ENCODE measurements around the gene AQP4.

The AQP4 gene

GRCh38 chr18:26853401-26853800 is 12.1 kb downstream of the AQP4 start:
- Histone ChIP-seq H3K4me3 (ENCODE audit: low read depth in 1 of 5, low read length in 5 of 5) (no peak overlapping the region), H3K9ac (ENCODE audit: low read length in 5 of 5) (no peak overlapping the region), H3K4me1 (ENCODE audit: control insufficient read depth in 5 of 5, insufficient read depth in 5 of 5, low read length in 5 of 5) (no peaks in the 10 kb centered on the region), H3K27ac (ENCODE audit: low read depth, low read length) (no peak overlapping the region), H3K27me3 (ENCODE audit: control insufficient read depth in 5 of 5, insufficient read depth in 4 of 5, low read length in 5 of 5) (no peaks in the 10 kb centered on the region), H3K9me3 (ENCODE audit: control insufficient read depth in 5 of 5, low read length in 5 of 5) (peaks cover 0 to 6% (median 3%) of the 10 kb centered on the region in 5 donors), H3K36me3 (ENCODE audit: control insufficient read depth in 5 of 5, insufficient read depth in 5 of 5, low read length in 5 of 5) (no peaks in the 10 kb centered on the region)

- Histone ChIP-seq H3K9ac (ENCODE audit: low read length in 5 of 5) (no peak overlapping the region), H3K36me3 (ENCODE audit: control insufficient read depth in 5 of 5, insufficient read depth in 5 of 5, low read length in 5 of 5) (no peaks in the 10 kb centered on the region), H3K27me3 (ENCODE audit: control insufficient read depth in 5 of 5, insufficient read depth in 4 of 5, low read length in 5 of 5) (no peaks in the 10 kb centered on the region), H3K9me3 (ENCODE audit: control insufficient read depth in 5 of 5, low read length in 5 of 5) (peaks cover 0 to 9% (median 5%) of the 10 kb centered on the region in 5 donors), H3K4me3 (ENCODE audit: low read depth in 1 of 5, low read length in 5 of 5) (no peak overlapping the region), H3K27ac (ENCODE audit: low read depth, low read length) (no peak overlapping the region), H3K4me1 (ENCODE audit: control insufficient read depth in 5 of 5, insufficient read depth in 5 of 5, low read length in 5 of 5) (no peaks in the 10 kb centered on the region)
Measured at GRCh38 chr18:26843760-26844159, 21.7 kb downstream of the AQP4 start.

GRCh38 chr18:26840965-26841364 is 24.5 kb downstream of the AQP4 start:
- Histone ChIP-seq H3K9ac (ENCODE audit: low read length in 5 of 5) (no peak overlapping the region), H3K27me3 (ENCODE audit: control insufficient read depth in 5 of 5, insufficient read depth in 4 of 5, low read length in 5 of 5) (no peaks in the 10 kb centered on the region), H3K27ac (ENCODE audit: low read depth, low read length) (no peak overlapping the region), H3K4me1 (ENCODE audit: control insufficient read depth in 5 of 5, insufficient read depth in 5 of 5, low read length in 5 of 5) (no peaks in the 10 kb centered on the region), H3K4me3 (ENCODE audit: low read depth in 1 of 5, low read length in 5 of 5) (no peak overlapping the region), H3K9me3 (ENCODE audit: control insufficient read depth in 5 of 5, low read length in 5 of 5) (peaks cover 0 to 9% (median 5%) of the 10 kb centered on the region in 5 donors), H3K36me3 (ENCODE audit: control insufficient read depth in 5 of 5, insufficient read depth in 5 of 5, low read length in 5 of 5) (no peaks in the 10 kb centered on the region)

GRCh38 chr18:26839609-26840008 is 25.9 kb downstream of the AQP4 start:
- peaks cover 0 to 7% (median 5%) of the 10 kb centered on the region in 5 donors for H3K9me3 ChIP-seq (ENCODE audit: control insufficient read depth in 5 of 5, low read length in 5 of 5)
- H3K27me3 ChIP-seq (ENCODE audit: control insufficient read depth in 5 of 5, insufficient read depth in 4 of 5, low read length in 5 of 5) = no peaks in the 10 kb centered on the region
- H3K4me1 ChIP-seq (ENCODE audit: control insufficient read depth in 5 of 5, insufficient read depth in 5 of 5, low read length in 5 of 5) = no peaks in the 10 kb centered on the region
- H3K4me3 ChIP-seq (ENCODE audit: low read depth in 1 of 5, low read length in 5 of 5) = no peak overlapping the region
- no peak overlapping the region for H3K27ac ChIP-seq (ENCODE audit: low read depth, low read length)
- H3K36me3 ChIP-seq (ENCODE audit: control insufficient read depth in 5 of 5, insufficient read depth in 5 of 5, low read length in 5 of 5) = no peaks in the 10 kb centered on the region
- H3K9ac ChIP-seq (ENCODE audit: low read length in 5 of 5) = no peak overlapping the region

GRCh38 chr18:26832302-26832701 is 33.2 kb downstream of the AQP4 start:
- Histone ChIP-seq H3K27ac (ENCODE audit: low read depth, low read length) (no peak overlapping the region), H3K4me1 (ENCODE audit: control insufficient read depth in 5 of 5, insufficient read depth in 5 of 5, low read length in 5 of 5) (no peaks in the 10 kb centered on the region), H3K9me3 (ENCODE audit: control insufficient read depth in 5 of 5, low read length in 5 of 5) (no peaks in the 10 kb centered on the region), H3K9ac (ENCODE audit: low read length in 5 of 5) (no peak overlapping the region), H3K27me3 (ENCODE audit: control insufficient read depth in 5 of 5, insufficient read depth in 4 of 5, low read length in 5 of 5) (peaks cover 0 to 7% (median 4%) of the 10 kb centered on the region in 5 donors), H3K4me3 (ENCODE audit: low read depth in 1 of 5, low read length in 5 of 5) (no peak overlapping the region), H3K36me3 (ENCODE audit: control insufficient read depth in 5 of 5, insufficient read depth in 5 of 5, low read length in 5 of 5) (no peaks in the 10 kb centered on the region)

- Histone ChIP-seq H3K4me3 (ENCODE audit: low read depth in 1 of 5, low read length in 5 of 5) (no peak overlapping the region), H3K9me3 (ENCODE audit: control insufficient read depth in 5 of 5, low read length in 5 of 5) (no peaks in the 10 kb centered on the region), H3K36me3 (ENCODE audit: control insufficient read depth in 5 of 5, insufficient read depth in 5 of 5, low read length in 5 of 5) (no peaks in the 10 kb centered on the region), H3K27me3 (ENCODE audit: control insufficient read depth in 5 of 5, insufficient read depth in 4 of 5, low read length in 5 of 5) (peaks cover 2 to 7% (median 4%) of the 10 kb centered on the region in 5 donors), H3K4me1 (ENCODE audit: control insufficient read depth in 5 of 5, insufficient read depth in 5 of 5, low read length in 5 of 5) (no peaks in the 10 kb centered on the region), H3K27ac (ENCODE audit: low read depth, low read length) (no peak overlapping the region), H3K9ac (ENCODE audit: low read length in 5 of 5) (no peak overlapping the region)
Measured at GRCh38 chr18:26827581-26827980, 37.9 kb downstream of the AQP4 start.

- Histone ChIP-seq H3K27me3 (ENCODE audit: control insufficient read depth in 5 of 5, insufficient read depth in 4 of 5, low read length in 5 of 5) (peaks cover 2 to 7% (median 4%) of the 10 kb centered on the region in 5 donors), H3K27ac (ENCODE audit: low read depth, low read length) (no peak overlapping the region), H3K4me1 (ENCODE audit: control insufficient read depth in 5 of 5, insufficient read depth in 5 of 5, low read length in 5 of 5) (no peaks in the 10 kb centered on the region), H3K9ac (ENCODE audit: low read length in 5 of 5) (no peak overlapping the region), H3K9me3 (ENCODE audit: control insufficient read depth in 5 of 5, low read length in 5 of 5) (no peaks in the 10 kb centered on the region), H3K4me3 (ENCODE audit: low read depth in 1 of 5, low read length in 5 of 5) (no peak overlapping the region), H3K36me3 (ENCODE audit: control insufficient read depth in 5 of 5, insufficient read depth in 5 of 5, low read length in 5 of 5) (no peaks in the 10 kb centered on the region)
Measured at GRCh38 chr18:26826656-26827235, 38.8 kb downstream of the AQP4 start.

GRCh38 chr18:26821181-26821580 is 44.3 kb downstream of the AQP4 start:
- Histone ChIP-seq H3K27ac (ENCODE audit: low read depth, low read length) (no peak overlapping the region), H3K4me3 (ENCODE audit: low read depth in 1 of 5, low read length in 5 of 5) (no peak overlapping the region), H3K4me1 (ENCODE audit: control insufficient read depth in 5 of 5, insufficient read depth in 5 of 5, low read length in 5 of 5) (peaks cover 0 to 7% (median 0%) of the 10 kb centered on the region in 5 donors), H3K9me3 (ENCODE audit: control insufficient read depth in 5 of 5, low read length in 5 of 5) (peaks cover 3 to 11% (median 7%) of the 10 kb centered on the region in 5 donors), H3K9ac (ENCODE audit: low read length in 5 of 5) (no peak overlapping the region), H3K36me3 (ENCODE audit: control insufficient read depth in 5 of 5, insufficient read depth in 5 of 5, low read length in 5 of 5) (no peaks in the 10 kb centered on the region), H3K27me3 (ENCODE audit: control insufficient read depth in 5 of 5, insufficient read depth in 4 of 5, low read length in 5 of 5) (peaks cover 0 to under 1% (median 0%) of the 10 kb centered on the region in 5 donors)

- Histone ChIP-seq H3K4me1 (ENCODE audit: control insufficient read depth in 5 of 5, insufficient read depth in 5 of 5, low read length in 5 of 5) (peaks cover 0 to 7% (median 0%) of the 10 kb centered on the region in 5 donors), H3K27me3 (ENCODE audit: control insufficient read depth in 5 of 5, insufficient read depth in 4 of 5, low read length in 5 of 5) (no peaks in the 10 kb centered on the region), H3K9me3 (ENCODE audit: control insufficient read depth in 5 of 5, low read length in 5 of 5) (peaks cover 3 to 11% (median 7%) of the 10 kb centered on the region in 5 donors), H3K4me3 (ENCODE audit: low read depth in 1 of 5, low read length in 5 of 5) (peak overlapping the region in 1 of 5 donors; percentile 35), H3K27ac (ENCODE audit: low read depth, low read length) (no peak overlapping the region), H3K9ac (ENCODE audit: low read length in 5 of 5) (no peak overlapping the region), H3K36me3 (ENCODE audit: control insufficient read depth in 5 of 5, insufficient read depth in 5 of 5, low read length in 5 of 5) (no peaks in the 10 kb centered on the region)
Measured at GRCh38 chr18:26819046-26819445, 46.5 kb downstream of the AQP4 start.

- H3K9ac ChIP-seq (ENCODE audit: low read length in 5 of 5) = no peak overlapping the region
Measured at GRCh38 chr18:26818461-26818860, 47.0 kb downstream of the AQP4 start.

More at GRCh38 chr18:26818461-26818860, 47.0 kb downstream of the AQP4 start:
- peaks cover 3 to 11% (median 7%) of the 10 kb centered on the region in 5 donors for H3K9me3 ChIP-seq (ENCODE audit: control insufficient read depth in 5 of 5, low read length in 5 of 5)
- no peaks in the 10 kb centered on the region for H3K27me3 ChIP-seq (ENCODE audit: control insufficient read depth in 5 of 5, insufficient read depth in 4 of 5, low read length in 5 of 5)
- no peaks in the 10 kb centered on the region for H3K36me3 ChIP-seq (ENCODE audit: control insufficient read depth in 5 of 5, insufficient read depth in 5 of 5, low read length in 5 of 5)
- no peak overlapping the region for H3K27ac ChIP-seq (ENCODE audit: low read depth, low read length)
- H3K4me1 ChIP-seq (ENCODE audit: control insufficient read depth in 5 of 5, insufficient read depth in 5 of 5, low read length in 5 of 5) = peaks cover 0 to 7% (median 0%) of the 10 kb centered on the region in 5 donors
- peak overlapping the region in 1 of 5 donors; percentile 35 for H3K4me3 ChIP-seq (ENCODE audit: low read depth in 1 of 5, low read length in 5 of 5)
